Bladder microvascular endothelial cell (primary cell): ENCODE measurements around the gene TMEM184B. TPM values are rescaled to one million over a fixed set of nuclear protein-coding genes. Genes with fewer than 3 reads are reported as not detected.

Experiments used
- total RNA-seq: library from RNA; depleted of rRNA; stranded (reverse); fragments of >200 nt; gene quantifications from 2 replicates; pipeline ENCODE4 v1.2.3, GENCODE V29; 2014

Gene TMEM184B
- 16.7 and 43.5 TPM in 2 replicates for total RNA-seq

DNA sequence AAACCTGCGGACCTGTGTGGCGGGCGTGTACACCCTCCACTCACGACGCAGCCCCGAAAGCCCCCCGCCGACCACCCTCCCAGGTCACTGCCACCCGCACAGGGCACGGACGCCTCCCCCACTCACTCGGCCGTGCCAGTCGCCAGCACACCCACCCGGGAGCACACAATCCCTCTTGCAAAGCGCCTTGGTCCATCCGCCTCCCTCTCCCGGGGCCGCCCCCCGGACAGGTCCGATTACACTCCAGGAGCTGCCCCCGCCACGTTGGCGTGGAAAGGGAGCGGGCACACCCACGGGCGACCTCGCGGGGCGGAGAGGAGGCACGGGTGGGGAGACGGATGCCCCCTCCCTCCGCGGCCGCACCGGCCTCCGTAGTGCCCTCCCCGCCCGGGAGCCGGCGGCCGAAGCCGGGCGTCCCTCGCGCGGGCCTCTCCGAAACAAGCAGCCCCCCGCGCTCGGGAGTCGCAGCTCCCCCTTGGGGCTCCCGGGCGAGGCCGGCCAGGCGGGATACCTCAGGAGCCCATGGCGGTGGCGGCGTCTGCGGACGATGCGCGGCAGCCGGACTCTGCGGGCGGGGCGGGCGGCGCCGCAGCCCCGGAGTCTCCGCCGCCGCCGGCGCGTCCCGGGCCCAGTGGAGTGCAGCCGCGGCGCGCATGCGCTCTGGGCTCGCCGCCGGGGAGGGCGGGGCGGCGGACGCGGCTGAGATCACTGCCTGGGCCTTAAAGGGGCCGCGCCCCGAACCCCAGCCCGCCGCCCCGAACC is at the start of gene TMEM184B:
TMEM184B (minus strand) TSS at position 638 of the 762 bp plus-strand sequence. CDS start 25,049 bp downstream, outside the sequence.

DNA sequence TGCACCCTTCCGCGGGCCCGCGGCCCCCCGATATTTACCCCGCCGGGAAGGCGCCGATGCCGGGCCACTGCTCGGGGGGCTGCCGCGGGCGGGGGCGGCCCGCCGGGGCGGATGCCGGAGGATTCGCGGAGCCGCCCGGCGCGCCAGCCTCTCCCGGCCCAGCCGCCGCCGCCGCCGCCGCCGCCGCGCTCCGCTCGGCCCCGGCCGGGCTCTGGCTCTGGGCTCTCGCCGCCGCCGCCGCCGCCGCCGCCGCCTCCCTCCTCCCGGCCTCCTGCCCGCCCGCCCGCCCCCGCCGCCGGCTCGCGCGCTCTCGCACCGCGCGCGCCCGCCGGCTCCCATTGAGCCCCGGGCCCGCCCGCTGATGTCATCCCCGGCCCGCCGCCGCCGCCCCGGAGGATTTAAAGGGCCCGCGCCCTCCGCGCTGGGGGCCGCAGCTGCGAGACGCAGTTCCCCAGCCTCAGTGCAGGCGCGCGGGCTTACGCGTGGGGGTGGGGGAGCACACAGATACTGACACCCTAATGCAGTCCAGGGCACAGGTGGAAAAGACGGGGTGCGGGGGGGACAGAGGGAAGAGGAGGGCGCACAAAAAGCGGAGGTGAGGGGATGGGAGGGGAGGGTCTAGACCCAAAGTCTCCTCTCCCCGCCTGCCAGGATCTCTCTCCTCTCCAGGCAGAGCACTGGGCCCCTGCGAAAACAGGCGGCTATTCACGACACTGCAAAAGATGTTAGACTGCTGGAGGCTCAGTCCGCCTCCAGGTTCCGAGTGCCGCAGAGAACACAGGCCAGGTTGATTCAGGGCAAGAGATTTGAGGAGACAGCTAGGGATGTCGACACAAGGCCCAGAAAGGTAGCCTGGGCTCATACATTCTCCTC is 44.5 kb upstream of the TMEM184B start, which contains the start of gene CSNK1E:
CSNK1E (minus strand) TSS at position 312 of the 873 bp plus-strand sequence. CDS start 3,276 bp downstream, outside the sequence.

DNA sequence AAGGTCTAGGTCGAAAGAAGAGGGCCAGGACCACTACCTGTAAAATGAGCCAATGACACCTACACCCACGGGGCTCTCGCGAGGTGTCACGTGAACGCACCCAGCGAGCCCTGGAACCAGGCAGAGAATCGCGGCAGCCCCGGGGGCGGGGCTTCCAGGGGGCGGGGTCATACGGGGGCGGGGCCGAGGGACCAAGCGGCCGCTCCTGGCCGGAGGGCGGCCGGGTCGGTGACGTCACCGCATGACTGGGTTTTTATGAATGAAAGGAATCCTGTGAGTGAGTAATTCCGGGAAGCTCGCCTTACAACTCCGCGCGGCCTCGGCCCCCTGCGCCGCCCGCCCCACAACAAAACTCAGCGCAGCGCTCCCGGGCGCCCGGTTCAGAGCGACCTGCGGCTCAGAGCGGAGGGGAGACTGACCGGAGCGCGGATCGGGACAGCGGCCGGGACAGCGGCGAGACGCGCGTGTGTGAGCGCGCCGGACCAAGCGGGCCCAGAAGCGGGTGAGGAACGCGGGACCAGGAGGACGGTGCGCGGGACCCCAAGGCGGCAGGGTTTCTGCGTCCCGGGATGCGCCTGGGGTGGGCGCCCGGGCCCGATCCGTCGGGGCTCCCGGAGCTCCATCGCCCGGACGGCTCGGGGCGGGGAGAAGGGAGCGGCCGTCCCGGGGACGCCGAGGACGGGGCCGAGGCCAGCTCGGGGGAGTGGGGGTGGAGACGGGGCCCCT is 70.9 kb downstream of the TMEM184B start, which contains the start of gene MAFF:
MAFF (plus strand) TSS at position 284 of the 726 bp plus-strand sequence. CDS start 11,860 bp downstream, outside the sequence.

DNA sequence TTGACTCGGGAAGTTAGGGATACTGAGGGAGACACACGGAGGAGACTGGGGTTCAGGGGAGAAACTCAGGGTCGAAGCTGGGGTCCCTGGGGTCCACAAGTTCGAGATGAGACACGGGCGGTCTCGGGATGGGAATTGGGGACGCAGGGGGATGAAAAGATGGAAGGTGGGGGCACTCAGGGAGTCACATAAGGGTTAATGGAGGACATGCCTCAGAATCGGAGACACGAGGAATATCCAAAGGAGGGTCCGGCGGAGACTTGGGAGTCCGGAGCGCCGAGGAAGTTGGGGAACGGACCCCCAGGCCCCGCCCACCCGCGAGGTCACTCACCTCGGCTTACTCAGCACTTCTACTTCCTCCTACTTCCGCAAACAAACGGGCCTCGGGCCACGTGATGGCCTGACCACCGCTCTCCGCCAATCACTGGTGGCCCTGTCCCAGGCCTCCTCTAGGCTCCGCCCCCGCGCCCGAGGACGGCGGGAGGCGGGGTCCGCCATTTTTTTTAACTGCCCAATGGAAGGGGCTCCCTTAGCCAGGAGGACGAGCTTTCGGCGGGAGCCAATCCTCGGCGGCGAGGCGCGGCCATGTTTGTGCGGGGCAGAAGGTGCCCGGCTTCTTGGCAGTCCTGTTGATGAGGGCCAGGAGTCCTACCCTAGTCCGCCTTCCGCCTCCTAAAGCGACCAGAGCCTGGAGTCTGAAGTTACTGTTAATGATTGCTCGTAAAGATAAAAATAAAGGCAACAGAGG is 91.2 kb downstream of the TMEM184B start, which contains the start of gene PLA2G6:
PLA2G6 (minus strand) TSS at position 378 of the 748 bp plus-strand sequence. CDS start 12,404 bp downstream, outside the sequence.

Other genes with a start within 250 kb of the TMEM184B start
- gene PICK1, start 215.6 kb downstream of the TMEM184B start, total RNA-seq, result 8.3 and 23.7 TPM in 2 replicates
- gene SLC16A8, start 188.8 kb downstream of the TMEM184B start, total RNA-seq, result 0.16 TPM in 1 of 2 replicates, not detected in the other
- 0.16 and 0.19 TPM in 2 replicates for gene BAIAP2L2, start 162.3 kb downstream of the TMEM184B start, total RNA-seq
- 3.2 and 8.3 TPM in 2 replicates for gene PLA2G6, start 91.2 kb downstream of the TMEM184B start, total RNA-seq
- 51.8 and 127 TPM in 2 replicates for gene MAFF, start 71.0 kb downstream of the TMEM184B start, total RNA-seq
- gene CSNK1E, start 44.4 kb upstream of the TMEM184B start, total RNA-seq, result 95.7 and 147 TPM in 2 replicates
- not detected in 2 replicates for gene KCNJ4, start 182.2 kb upstream of the TMEM184B start, total RNA-seq
- gene KDELR3, start 195.1 kb upstream of the TMEM184B start, total RNA-seq, result 16.7 and 27.7 TPM in 2 replicates
- gene DDX17, start 233.3 kb upstream of the TMEM184B start, total RNA-seq, result 465 and 497 TPM in 2 replicates